AG04449 (cell line): ENCODE data around the gene SUFU.
"Not testable (repeated sequence)": the region's sequence is repeated elsewhere in the genome, so short reads cannot be mapped to it uniquely, and the experiment has no call there.

Experiments used
- CTCF ChIA-PET: fragments of 350-600 bp; formaldehyde crosslinking; extraction: SDS; loops from one replicate; lab custom pipeline; 2021; ENCODE audit warnings: antibody characterized with exemption; lab: Yijun Ruan, JAX
- POLR2A ChIA-PET: fragments of 400-600, 350-600 bp; formaldehyde crosslinking; extraction: SDS; loops from one replicate; lab custom pipeline; 2020; ENCODE audit warnings: antibody characterized with exemption, inconsistent platforms; lab: Yijun Ruan, JAX
- DNase-seq: peaks from one replicate; pipeline ENCODE4 v3.0.0-alpha.2; 2010; ENCODE audit warnings: low read depth, low spot score
- H3K4me3 ChIP-seq: 2 replicates; pipeline ENCODE4 v1.5.1; 2011; ENCODE audit warnings: low read depth, mild to moderate bottlenecking, control low read depth, low read length
- TF ChIP-seq, protein P1 (sequence below): IDR thresholded peaks from one replicate; pipeline ENCODE4 v1.5.1; 2011; ENCODE audit warnings: mild to moderate bottlenecking, moderate library complexity, low read length, control low read depth, inconsistent platforms; ENCODE audit not compliant: insufficient read depth; ENCODE audit errors: missing control alignments

The SUFU gene

DNA sequence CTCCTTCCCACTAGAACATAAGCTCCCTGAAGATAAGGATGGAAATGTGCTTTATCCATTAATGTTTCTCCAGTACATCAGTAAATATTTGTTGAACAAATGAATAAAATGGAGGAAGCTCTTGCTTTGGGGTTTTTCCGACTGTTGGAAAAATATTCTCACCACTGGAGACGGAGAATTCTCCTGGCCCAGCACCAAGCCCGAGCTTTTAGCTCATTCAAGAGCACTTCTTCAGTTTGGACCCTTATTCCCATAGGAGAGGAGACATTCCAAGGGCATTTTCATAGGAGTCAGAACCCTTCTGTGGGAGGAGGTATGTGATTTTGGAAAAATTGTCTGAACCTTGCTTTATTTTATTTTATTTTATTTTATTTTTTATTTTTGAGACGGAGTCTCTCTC, 21.0 kb downstream of the SUFU start:
- no peak for DNase-seq
- TF ChIP-seq, protein P1, sequence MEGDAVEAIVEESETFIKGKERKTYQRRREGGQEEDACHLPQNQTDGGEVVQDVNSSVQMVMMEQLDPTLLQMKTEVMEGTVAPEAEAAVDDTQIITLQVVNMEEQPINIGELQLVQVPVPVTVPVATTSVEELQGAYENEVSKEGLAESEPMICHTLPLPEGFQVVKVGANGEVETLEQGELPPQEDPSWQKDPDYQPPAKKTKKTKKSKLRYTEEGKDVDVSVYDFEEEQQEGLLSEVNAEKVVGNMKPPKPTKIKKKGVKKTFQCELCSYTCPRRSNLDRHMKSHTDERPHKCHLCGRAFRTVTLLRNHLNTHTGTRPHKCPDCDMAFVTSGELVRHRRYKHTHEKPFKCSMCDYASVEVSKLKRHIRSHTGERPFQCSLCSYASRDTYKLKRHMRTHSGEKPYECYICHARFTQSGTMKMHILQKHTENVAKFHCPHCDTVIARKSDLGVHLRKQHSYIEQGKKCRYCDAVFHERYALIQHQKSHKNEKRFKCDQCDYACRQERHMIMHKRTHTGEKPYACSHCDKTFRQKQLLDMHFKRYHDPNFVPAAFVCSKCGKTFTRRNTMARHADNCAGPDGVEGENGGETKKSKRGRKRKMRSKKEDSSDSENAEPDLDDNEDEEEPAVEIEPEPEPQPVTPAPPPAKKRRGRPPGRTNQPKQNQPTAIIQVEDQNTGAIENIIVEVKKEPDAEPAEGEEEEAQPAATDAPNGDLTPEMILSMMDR, result no peak
- ChIA-PET CTCF (interaction anchor here (0.8 to 1.0 kb wide), 3 partner anchors 21 to 107 kb away, joined by 3 to 4 read pairs (median 3); partner anchors contain the start of gene SUFU), POLR2A (no interaction called here)
- H3K4me3 ChIP-seq, result no peak overlapping the region

GRCh38 chr10:102527546-102527945, 23.8 kb downstream of the SUFU start:
- no peak overlapping the region for H3K4me3 ChIP-seq
- ChIA-PET POLR2A (no interaction called here), CTCF (interaction anchor here (1.6 kb wide), 1 partner anchor 23 kb away, joined by 4 read pairs; the partner anchor contains the start of gene SUFU)
- no peak for DNase-seq
- TF ChIP-seq, protein P1, result no peak

GRCh38 chr10:102534333-102534732, 30.6 kb downstream of the SUFU start:
- TF ChIP-seq, protein P1, result no peak
- no peak overlapping the region for H3K4me3 ChIP-seq
- no peak for DNase-seq
- ChIA-PET CTCF (interaction anchor here (1.4 kb wide), 1 partner anchor 30 kb away, joined by 4 read pairs; the partner anchor contains the start of gene SUFU), POLR2A (no interaction called here)

DNA sequence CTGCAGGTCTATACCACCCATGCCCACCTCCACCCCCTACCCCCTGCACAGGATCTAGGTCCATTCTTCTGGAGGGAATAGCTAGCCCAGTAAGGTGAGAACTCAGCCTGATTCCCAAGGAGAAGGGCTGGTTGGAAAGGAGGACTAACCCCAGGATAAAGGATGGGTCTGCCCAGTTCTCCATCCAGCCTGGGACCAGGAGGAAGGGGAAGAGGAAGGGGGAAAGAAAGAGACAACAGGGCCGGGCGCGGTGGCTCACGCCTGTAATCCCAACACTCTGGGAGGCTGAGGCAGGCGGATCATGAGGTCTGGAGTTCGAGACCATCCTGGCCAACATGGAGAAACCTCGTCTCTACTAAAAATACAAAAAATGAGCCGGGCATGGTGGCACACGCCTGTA, 31.2 kb downstream of the SUFU start:
- POLR2A ChIA-PET, DNase-seq, H3K4me3 ChIP-seq: not testable (repeated sequence)
- CTCF ChIA-PET, result interaction anchor here (1.4 kb wide), 1 partner anchor 31 kb away, joined by 4 read pairs; the partner anchor contains the start of gene SUFU

DNA sequence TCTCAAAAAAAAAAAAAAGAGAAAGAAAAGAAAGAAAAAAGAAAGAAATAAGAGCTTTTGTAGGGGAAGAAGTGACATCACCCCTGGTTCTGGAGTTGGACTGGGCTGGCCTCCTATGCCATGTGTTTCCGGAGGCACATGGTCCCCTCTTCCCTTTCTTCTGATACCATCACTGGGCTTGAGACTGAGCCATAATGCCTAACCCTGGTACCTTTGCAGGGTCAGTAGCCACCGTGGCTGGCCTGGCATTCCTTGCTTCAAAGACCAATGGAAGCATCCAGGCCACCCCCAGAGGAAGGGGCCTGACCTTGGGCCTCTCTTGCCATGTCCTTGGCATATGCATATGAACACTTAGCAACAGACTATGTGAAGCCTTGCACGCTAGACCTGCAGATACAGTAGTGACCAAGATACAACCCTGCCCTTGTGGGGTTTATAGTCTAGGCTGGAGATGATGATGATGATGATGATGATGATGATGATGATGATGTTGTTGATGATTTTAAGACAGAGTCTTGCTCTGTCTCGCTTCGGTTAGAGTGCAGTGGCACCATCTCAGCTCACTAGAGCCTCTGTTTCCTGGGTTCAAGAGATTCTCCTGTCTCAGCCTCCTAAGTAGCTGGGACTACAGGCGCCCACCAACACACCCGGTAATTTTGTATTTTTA, 31.8 kb downstream of the SUFU start:
- CTCF ChIA-PET, result interaction anchor here (1.4 kb wide), 1 partner anchor 32 kb away, joined by 4 read pairs; the partner anchor contains the start of gene SUFU
- no peak for DNase-seq
- TF ChIP-seq, protein P1, result no peak
- POLR2A ChIA-PET, result no interaction called here
- no peak overlapping the region for H3K4me3 ChIP-seq

GRCh38 chr10:102537367-102537766, 33.6 kb downstream of the SUFU start:
- CTCF ChIA-PET, result interaction anchor here (1.3 kb wide), 1 partner anchor 33 kb away, joined by 5 read pairs; the partner anchor contains the start of gene SUFU
- TF ChIP-seq, protein P1, result no peak
- POLR2A ChIA-PET, result no interaction called here
- no peak for DNase-seq
- H3K4me3 ChIP-seq, result no peak overlapping the region

- no peak for DNase-seq
- ChIA-PET CTCF (interaction anchor here (1.0 to 1.3 kb wide), 3 partner anchors 15 to 34 kb away, joined by 3 to 5 read pairs (median 3); partner anchors contain the start of gene SUFU), POLR2A (no interaction called here)
- TF ChIP-seq, protein P1, result no peak
- no peak overlapping the region for H3K4me3 ChIP-seq
Measured at GRCh38 chr10:102537948-102538347, 34.2 kb downstream of the SUFU start.
